GM19455 (cell line): ENCODE data around the gene FOXD3.

Experiments
- ATAC-seq: cut with Tn5 transposase; IDR thresholded peaks from one replicate; pipeline ENCODE4 v1.9.1; 2021; ENCODE audit not compliant: unreplicated experiment

FOXD3 gene

GRCh38 chr1:63320022-63320721 lies 2.2 kb upstream of the FOXD3 start:
- no peak for ATAC-seq

DNA sequence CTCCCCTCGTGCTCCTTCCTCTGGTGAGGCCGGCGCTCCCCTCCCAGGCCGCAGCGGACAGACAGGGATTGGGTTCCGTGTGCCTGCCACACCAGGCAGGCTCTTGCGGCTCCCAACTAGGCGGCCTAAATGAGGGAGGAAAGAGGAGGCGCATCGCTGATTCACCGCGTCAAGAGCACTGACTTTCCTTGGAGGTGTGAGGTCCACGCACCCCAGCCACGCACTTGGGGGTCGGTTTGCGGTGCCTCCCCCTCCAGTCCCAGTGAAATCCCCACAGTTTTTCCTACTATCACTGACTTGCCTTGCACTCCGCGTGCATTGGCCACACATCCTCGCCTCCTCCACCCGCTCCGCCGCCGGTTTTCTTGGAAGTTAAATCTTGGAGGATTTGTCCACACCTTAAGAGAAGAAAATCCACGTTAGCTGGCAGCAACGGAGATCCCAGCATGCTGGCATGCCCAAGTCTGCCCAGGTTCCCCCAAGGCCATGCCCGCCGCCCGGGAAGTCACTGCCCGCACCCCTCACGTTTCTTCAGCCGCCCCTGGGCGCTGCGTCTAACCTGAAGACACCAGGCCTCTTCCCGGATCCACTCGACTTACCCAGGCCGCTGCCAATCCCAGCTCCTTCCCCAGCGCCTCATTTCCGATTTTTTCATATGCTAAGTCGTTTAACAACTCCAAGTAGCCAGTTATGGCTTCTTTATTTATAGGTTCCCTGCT lies 1.1 kb upstream of the FOXD3 start:
- no peak for ATAC-seq

GRCh38 chr1:63321785-63322113 lies 618 bp upstream of the FOXD3 start:
- no peak for ATAC-seq

DNA sequence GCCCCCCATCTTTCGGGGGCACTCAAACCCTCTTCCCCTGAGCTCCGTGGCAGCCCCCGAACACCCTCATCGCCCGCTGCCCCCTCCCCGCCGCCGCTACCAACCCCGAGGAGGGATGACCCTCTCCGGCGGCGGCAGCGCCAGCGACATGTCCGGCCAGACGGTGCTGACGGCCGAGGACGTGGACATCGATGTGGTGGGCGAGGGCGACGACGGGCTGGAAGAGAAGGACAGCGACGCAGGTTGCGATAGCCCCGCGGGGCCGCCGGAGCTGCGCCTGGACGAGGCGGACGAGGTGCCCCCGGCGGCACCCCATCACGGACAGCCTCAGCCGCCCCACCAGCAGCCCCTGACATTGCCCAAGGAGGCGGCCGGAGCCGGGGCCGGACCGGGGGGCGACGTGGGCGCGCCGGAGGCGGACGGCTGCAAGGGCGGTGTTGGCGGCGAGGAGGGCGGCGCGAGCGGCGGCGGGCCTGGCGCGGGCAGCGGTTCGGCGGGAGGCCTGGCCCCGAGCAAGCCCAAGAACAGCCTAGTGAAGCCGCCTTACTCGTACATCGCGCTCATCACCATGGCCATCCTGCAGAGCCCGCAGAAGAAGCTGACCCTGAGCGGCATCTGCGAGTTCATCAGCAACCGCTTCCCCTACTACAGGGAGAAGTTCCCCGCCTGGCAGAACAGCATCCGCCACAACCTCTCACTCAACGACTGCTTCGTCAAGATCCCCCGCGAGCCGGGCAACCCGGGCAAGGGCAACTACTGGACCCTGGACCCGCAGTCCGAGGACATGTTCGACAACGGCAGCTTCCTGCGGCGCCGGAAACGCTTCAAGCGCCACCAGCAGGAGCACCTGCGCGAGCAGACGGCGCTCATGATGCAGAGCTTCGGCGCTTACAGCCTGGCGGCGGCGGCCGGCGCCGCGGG lies 837 bp downstream of the FOXD3 start:
- ATAC-seq = no peak

GRCh38 chr1:63323865-63324778 lies 1.8 kb downstream of the FOXD3 start:
- no peak for ATAC-seq

GRCh38 chr1:63324779-63325119 lies 2.4 kb downstream of the FOXD3 start:
- no peak for ATAC-seq

- ATAC-seq = no peak
Observed at GRCh38 chr1:63325279-63325985, 3.1 kb downstream of the FOXD3 start.

DNA sequence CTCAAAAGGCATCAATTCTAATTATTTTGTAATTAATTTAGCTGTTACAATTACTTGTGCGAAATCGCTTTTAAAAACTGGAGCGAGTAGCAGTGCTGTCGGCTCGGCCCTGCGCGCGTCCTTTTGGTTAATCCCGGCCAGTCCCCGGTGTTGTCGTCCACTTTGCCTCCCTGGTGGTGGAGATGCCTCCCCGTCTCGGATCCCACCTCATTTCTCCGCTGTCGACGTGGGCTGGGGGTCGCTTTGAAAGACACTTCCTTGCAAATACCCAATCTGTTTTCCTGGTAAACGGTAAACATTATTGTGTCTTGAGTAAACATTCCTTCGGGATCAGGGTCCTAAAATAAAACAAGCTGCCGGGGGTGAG lies 3.7 kb downstream of the FOXD3 start:
- ATAC-seq = no peak

- ATAC-seq = no peak
Observed at GRCh38 chr1:63326473-63327380, 4.4 kb downstream of the FOXD3 start.

GRCh38 chr1:63327417-63328054 lies 5.2 kb downstream of the FOXD3 start:
- no peak for ATAC-seq

GRCh38 chr1:63328122-63328521 lies 5.8 kb downstream of the FOXD3 start:
- no peak for ATAC-seq

DNA sequence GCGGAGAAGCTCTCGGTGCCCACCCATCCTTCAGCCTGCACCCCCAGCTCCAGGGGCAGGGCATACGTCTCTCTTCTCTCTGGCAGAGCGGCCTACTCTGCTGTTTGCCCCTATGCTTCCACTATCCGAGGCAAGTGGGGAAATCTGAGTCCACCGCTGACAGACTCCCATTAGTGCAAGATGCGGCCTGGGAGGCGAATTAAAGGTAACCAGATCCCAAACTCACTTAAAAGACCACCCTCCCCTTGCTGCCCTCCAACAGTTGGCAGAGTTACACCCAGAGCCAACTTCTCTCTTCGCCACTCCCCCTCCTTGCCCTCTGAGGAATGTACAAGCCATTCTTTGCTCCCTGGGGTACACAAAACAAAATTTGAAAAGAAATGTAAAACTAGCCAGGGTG lies 6.4 kb downstream of the FOXD3 start:
- ATAC-seq = no peak

DNA sequence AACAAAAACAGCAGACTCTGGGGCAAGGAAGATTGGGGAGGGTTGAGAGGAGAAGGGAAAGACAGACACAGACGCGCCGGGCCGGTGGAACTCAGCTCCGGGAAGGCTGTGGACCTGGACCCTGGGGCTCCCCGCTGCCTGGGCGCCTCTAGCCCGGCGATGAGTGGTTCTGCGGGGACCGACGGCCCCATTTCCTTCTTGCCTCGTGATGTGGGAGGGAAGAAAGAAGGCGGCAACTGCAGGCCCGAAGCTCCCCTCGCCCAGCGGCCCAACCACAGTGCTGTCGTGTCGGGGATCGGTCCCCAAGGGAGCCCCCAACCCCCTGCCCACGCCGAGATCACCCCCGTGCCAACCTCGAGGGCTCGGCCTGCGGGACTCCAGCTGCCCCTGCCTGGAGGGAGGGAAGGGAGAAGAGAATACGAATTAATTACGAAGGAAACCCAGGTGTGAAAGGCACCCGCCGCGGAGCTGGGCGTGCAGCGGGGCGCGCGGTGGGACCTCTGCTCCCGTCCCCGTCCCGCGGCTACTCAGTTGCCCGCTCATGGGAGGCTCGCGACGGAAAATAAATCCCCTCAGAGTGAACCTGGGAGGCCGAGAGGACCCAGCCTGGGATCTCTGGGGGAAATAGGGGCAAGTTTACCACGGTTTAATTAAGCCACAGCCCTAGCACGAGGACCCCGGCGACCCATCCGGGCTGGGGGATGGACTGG lies 7.4 kb downstream of the FOXD3 start:
- ATAC-seq = no peak

- ATAC-seq = no peak
Observed at GRCh38 chr1:63330331-63330916, 8.1 kb downstream of the FOXD3 start.

DNA sequence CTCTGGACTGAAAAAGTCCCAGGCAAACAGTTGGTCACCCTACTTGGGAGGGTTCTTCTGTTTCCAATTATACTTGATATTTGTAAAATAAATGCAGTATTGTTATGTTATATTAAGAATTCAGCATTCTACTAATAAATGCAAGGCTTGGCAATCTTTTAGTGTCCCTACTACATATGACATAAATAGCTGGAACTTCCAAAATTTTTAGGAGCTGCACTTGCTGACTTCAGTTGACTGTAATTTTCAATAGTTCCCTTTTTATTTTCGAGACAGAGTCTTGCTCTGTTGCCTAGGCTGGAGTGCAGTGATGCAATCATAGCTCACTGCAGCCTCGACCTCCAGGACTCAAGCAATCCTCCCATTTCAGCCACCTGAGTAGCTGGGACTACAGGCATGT lies 20.0 kb downstream of the FOXD3 start:
- ATAC-seq = no peak

- ATAC-seq = no peak
Observed at GRCh38 chr1:63343922-63344321, 21.6 kb downstream of the FOXD3 start.

DNA sequence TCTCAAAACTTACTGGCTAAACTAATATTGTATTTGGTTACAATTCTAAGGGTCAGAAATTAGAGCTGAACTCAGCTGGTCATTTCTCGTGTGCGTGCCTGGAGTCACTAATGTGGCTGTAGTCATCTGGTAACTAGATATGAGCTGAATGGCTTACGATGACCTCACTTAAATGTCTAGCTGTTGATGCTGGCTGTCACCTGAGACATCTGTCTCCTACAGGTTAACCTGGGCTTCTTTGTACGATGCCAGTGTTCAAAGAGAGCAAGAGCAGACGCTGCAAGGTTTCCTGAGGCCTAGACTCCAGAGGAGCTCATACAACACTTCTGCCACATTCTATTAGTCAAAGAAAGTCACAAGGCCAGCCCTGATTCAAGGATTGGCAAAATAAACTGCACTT lies 28.0 kb downstream of the FOXD3 start:
- no peak for ATAC-seq

GRCh38 chr1:63352736-63353135 lies 30.4 kb downstream of the FOXD3 start:
- ATAC-seq = no peak
